Psoas muscle (tissue), 8 donors: Measurements from ENCODE around the gene PPP2R5D. TPM values are rescaled to one million over a fixed set of nuclear protein-coding genes. Genes with fewer than 3 reads are reported as not detected.

Experiments used
- ATAC-seq, 4 donors: fragments of 200-7000 bp; cut with Tn5 transposase; one replicate each; pipeline ENCODE4 v1.9.1; 2020; ENCODE audit warnings: moderate library complexity in 3 of 4, mild to moderate bottlenecking in 2 of 4
- DNase-seq, 2 donors: peaks; one replicate each; pipeline ENCODE4 v3.0.0-alpha.2; 2020
- H3K27ac ChIP-seq: fragments of 200-600 bp; one replicate; pipeline ENCODE4 v1.8.0; 2022
- H3K27me3 ChIP-seq, 3 donors: fragments of 200-600 bp in 1 of 3; one replicate each; pipeline versions ENCODE4 v1.6.1 to v1.8.0; 2013 to 2022; ENCODE audit warnings: low read length in 2 of 3, mild to moderate bottlenecking in 2 of 3, moderate library complexity in 1 of 3; ENCODE audit not compliant: insufficient read depth in 3 of 3
- H3K36me3 ChIP-seq, 2 donors: fragments of 200-600 bp in 1 of 2; one replicate each; pipeline versions ENCODE4 v1.6.1 to v1.8.0; 2013 to 2022; ENCODE audit warnings: low read depth in 1 of 2, mild to moderate bottlenecking in 1 of 2, moderate library complexity in 1 of 2; ENCODE audit not compliant: insufficient read depth in 1 of 2
- H3K4me1 ChIP-seq: fragments of 200-600 bp; one replicate; pipeline ENCODE4 v1.8.0; 2022
- H3K4me3 ChIP-seq: fragments of 200-600 bp; one replicate; pipeline ENCODE4 v1.8.0; 2022; ENCODE audit warnings: mild to moderate bottlenecking
- H3K9me3 ChIP-seq: fragments of 200-600 bp; one replicate; pipeline ENCODE4 v1.8.0; 2022
- CTCF ChIP-seq: fragments of 200-600 bp; IDR thresholded peaks from one replicate; pipeline ENCODE4 v1.8.0; 2022; ENCODE audit warnings: antibody characterized with exemption
- WGBS, 3 donors: extraction: QIAGEN DNeasy Blood & Tissue Kit; methylation state at CpG; one replicate each; pipeline versions ENCODE4 v1.1.6 to v1.1.7; 2013; 5-methylcytosine and 5-hydroxymethylcytosine counted together
- intact Hi-C, 2 donors: fragments of 100-400 bp; cut with DNase I; formaldehyde crosslinking; loops; one replicate each; pipeline versions ENCODE4 v1.11.0 to v1.14.2; 2022
- polyA plus RNA-seq, 3 donors: library from polyadenylated mRNA; stranded (reverse); fragments of 200-250 nt; gene quantifications; one replicate each; pipeline ENCODE4 v1.2.3, GENCODE V29; 2013
- total RNA-seq, 4 donors: library from RNA; stranded (reverse); fragmentation: NEBNext Ultra II Directional in 2 of 4; extraction: Animal tissue kit (Norgen Biotek cat#: 25700) in 2 of 4; gene quantifications; one replicate each; pipeline versions ENCODE4 v1.2.1 to v1.2.4, GENCODE V29; 2021 to 2023
- donor health status: healthy with polysubstance abuse.
- donor health status: DM: no; HTN: no; CAD: no; lungs with moderate emphysema.
- donor health status: Bipolar disorder and iron deficiency.
- donor health status: healthy.
- donor health status: DM: yes; HTN: yes; CAD: no.
- donor health status: DM: no; HTN: no; CAD: no.
- donor health status: DM: no; HTN: no; CAD: no.
- donor health status: DM: yes; HTN: yes; CAD: no.

PPP2R5D gene
- total and polyA plus RNA-seq, 7 donors: 25.6 to 46.7 (median 29.1) TPM

GRCh38 chr6:42967228-42967627 is 17.1 kb upstream of the PPP2R5D start:
- Histone ChIP-seq H3K36me3 (peaks cover 2 to 81% of the 10 kb centered on the region in 2 donors), H3K9me3 (no peaks in the 10 kb centered on the region), H3K4me3 (no peak overlapping the region), H3K27me3 (no peaks in the 10 kb centered on the region), H3K4me1 (peaks cover 10% of the 10 kb centered on the region), H3K27ac (no peak overlapping the region)
- intact Hi-C loops: no loop called here
- no peak for TF ChIP-seq CTCF
- ATAC-seq (no peak), DNase-seq (no peak)
- WGBS, 3 donors: 93 to 95% (median 93%) methylated on average over 11 of the region's 11 CpGs

- Histone ChIP-seq H3K36me3 (peaks cover 2 to 80% of the 10 kb centered on the region in 2 donors), H3K27ac (no peak overlapping the region), H3K9me3 (no peaks in the 10 kb centered on the region), H3K4me3 (no peak overlapping the region), H3K27me3 (no peaks in the 10 kb centered on the region), H3K4me1 (peaks cover 10% of the 10 kb centered on the region)
- no peak for ATAC-seq
- DNase-seq: no peak
- intact Hi-C loops: no loop called here
- WGBS, 3 donors: 90 to 93% (median 93%) methylated on average over 11 to 12 of the region's 12 CpGs
- TF ChIP-seq CTCF: no peak
Measured at GRCh38 chr6:42968126-42968701, 16.2 kb upstream of the PPP2R5D start.

- WGBS, 3 donors: 62 to 78% (median 76%) methylated on average over 4 of the region's 4 CpGs
- Histone ChIP-seq H3K4me1 (peaks cover 10% of the 10 kb centered on the region), H3K27ac (no peak overlapping the region), H3K36me3 (peaks cover 2 to 74% of the 10 kb centered on the region in 2 donors), H3K4me3 (no peak overlapping the region), H3K27me3 (no peaks in the 10 kb centered on the region), H3K9me3 (no peaks in the 10 kb centered on the region)
- intact Hi-C loops: no loop called here
- DNase-seq (no peak), ATAC-seq (no peak)
- no peak for TF ChIP-seq CTCF
Measured at GRCh38 chr6:42968783-42969182, 15.6 kb upstream of the PPP2R5D start.

GRCh38 chr6:42969431-42969830 is 14.9 kb upstream of the PPP2R5D start:
- no peak for TF ChIP-seq CTCF
- Histone ChIP-seq H3K9me3 (no peaks in the 10 kb centered on the region), H3K4me1 (peaks cover 10% of the 10 kb centered on the region), H3K27me3 (no peaks in the 10 kb centered on the region), H3K4me3 (no peak overlapping the region), H3K27ac (no peak overlapping the region), H3K36me3 (peaks cover 0 to 72% of the 10 kb centered on the region in 2 donors)
- WGBS, 3 donors: 81 to 97% (median 87%) methylated on average over 2 of the region's 2 CpGs
- intact Hi-C loops: no loop called here
- DNase-seq (no peak), ATAC-seq (no peak)

GRCh38 chr6:42969934-42970333 is 14.4 kb upstream of the PPP2R5D start:
- Histone ChIP-seq H3K4me3 (no peak overlapping the region), H3K4me1 (peaks cover 10% of the 10 kb centered on the region), H3K9me3 (no peaks in the 10 kb centered on the region), H3K36me3 (peaks cover 0 to 72% of the 10 kb centered on the region in 2 donors), H3K27ac (no peak overlapping the region), H3K27me3 (no peaks in the 10 kb centered on the region)
- ATAC-seq (no peak), DNase-seq (no peak)
- WGBS, 3 donors: 91 to 94% (median 92%) methylated on average over 4 of the region's 4 CpGs
- intact Hi-C loops: loop anchor here in 1 of 2 donors (5.0 kb wide), 2 partner anchors 38 to 63 kb away; no protein-coding TSS in a partner anchor
- TF ChIP-seq CTCF: no peak
